ENCODE results near the gene DTNBP1.

The DTNBP1 gene

GRCh38 chr6:15501826-15502445 is 160.9 kb downstream of the DTNBP1 start:
- DNase-seq (ENCODE audit: low spot score), result no peak

- no peak for DNase-seq (ENCODE audit: low spot score)
Measured at GRCh38 chr6:15500901-15501825, 161.7 kb downstream of the DTNBP1 start.

- DNase-seq (ENCODE audit: low spot score), result no peak
Measured at GRCh38 chr6:15500078-15500740, 162.6 kb downstream of the DTNBP1 start.

- no peak for DNase-seq (ENCODE audit: low spot score)
Measured at GRCh38 chr6:15499591-15499990, 163.2 kb downstream of the DTNBP1 start.

- no peak for DNase-seq (ENCODE audit: low spot score)
Measured at GRCh38 chr6:15499125-15499524, 163.7 kb downstream of the DTNBP1 start.

- no peak for DNase-seq (ENCODE audit: low spot score)
Measured at GRCh38 chr6:15498640-15499039, 164.2 kb downstream of the DTNBP1 start.

- DNase-seq (ENCODE audit: low spot score), result no peak
Measured at GRCh38 chr6:15496345-15497131, 166.3 kb downstream of the DTNBP1 start.

- no peak for DNase-seq (ENCODE audit: low spot score)
Measured at GRCh38 chr6:15495375-15495901, 167.4 kb downstream of the DTNBP1 start.

- DNase-seq (ENCODE audit: low spot score), result no peak
Measured at GRCh38 chr6:15493437-15494168, 169.2 kb downstream of the DTNBP1 start.

GRCh38 chr6:15491986-15492269 is 170.9 kb downstream of the DTNBP1 start:
- no peak for DNase-seq (ENCODE audit: low spot score)

GRCh38 chr6:15491255-15491985 is 171.4 kb downstream of the DTNBP1 start:
- DNase-seq (ENCODE audit: low spot score), result no peak

GRCh38 chr6:15490242-15491100 is 172.4 kb downstream of the DTNBP1 start:
- DNase-seq (ENCODE audit: low spot score), result no peak

- DNase-seq (ENCODE audit: low spot score), result no peak
Measured at GRCh38 chr6:15489261-15489962, 173.4 kb downstream of the DTNBP1 start.

GRCh38 chr6:15487262-15487661 is 175.6 kb downstream of the DTNBP1 start:
- DNase-seq (ENCODE audit: low spot score), result no peak

GRCh38 chr6:15485936-15486335 is 176.9 kb downstream of the DTNBP1 start:
- no peak for DNase-seq (ENCODE audit: low spot score)

- DNase-seq (ENCODE audit: low spot score), result no peak
Measured at GRCh38 chr6:15484821-15485220, 178.0 kb downstream of the DTNBP1 start.

- no peak for DNase-seq (ENCODE audit: low spot score)
Measured at GRCh38 chr6:15484140-15484539, 178.7 kb downstream of the DTNBP1 start.

GRCh38 chr6:15483060-15483459 is 179.8 kb downstream of the DTNBP1 start:
- no peak for DNase-seq (ENCODE audit: low spot score)
